ENCODE results near the gene EZH2. TPM values are rescaled to one million over a fixed set of nuclear protein-coding genes. Genes with fewer than 3 reads are reported as not detected.

EZH2 gene
- total and polyA plus RNA-seq, 2 experiments from 2014 or later = 10.7 to 11.7 TPM

- Histone ChIP-seq H3K9me2 (replicated peaks; ENCODE audit: insufficient read depth) (no peaks in the 10 kb centered on the region), H3K9me3 (ENCODE audit: low read depth) (no peaks in the 10 kb centered on the region), H3K36me3 (replicated peaks; ENCODE audit: insufficient read depth, low read depth) (no peaks in the 10 kb centered on the region), H4K20me1 (ENCODE audit: insufficient read depth, poor library complexity, severe bottlenecking) (no peaks in the 10 kb centered on the region), H3K79me2 (no peaks in the 10 kb centered on the region), H3K27me3 (no peaks in the 10 kb centered on the region), H3K4me2 (no peak overlapping the region), H3K4me3 (no peak overlapping the region), H2AFZ (no peak overlapping the region), H3K27ac (no peak overlapping the region), H3K4me1 (ENCODE audit: insufficient read depth) (no peaks in the 10 kb centered on the region)
- DNase-seq (ENCODE audit: low spot score) = no peak
- WGBS (ENCODE audit: low lambda C conversion rate, missing lambda C conversion rate) = 85% methylated on average over 10 of the region's 10 CpGs
- TF ChIP-seq EZH2phosphoT487 (IDR thresholded peaks at IDR 0.05; ENCODE audit: low read depth, severe bottlenecking, unreplicated experiment) = no peak
These were observed 43.3 kb upstream of the EZH2 start for GRCh38 chr7:148927123-148928045.

- no peak for DNase-seq (ENCODE audit: low spot score)
- WGBS (ENCODE audit: low lambda C conversion rate, missing lambda C conversion rate) = 93% methylated on average over 9 of the region's 9 CpGs
- Histone ChIP-seq H3K4me2 (no peak overlapping the region), H3K9me2 (replicated peaks; ENCODE audit: insufficient read depth) (no peaks in the 10 kb centered on the region), H3K27me3 (no peaks in the 10 kb centered on the region), H3K36me3 (replicated peaks; ENCODE audit: insufficient read depth, low read depth) (no peaks in the 10 kb centered on the region), H4K20me1 (ENCODE audit: insufficient read depth, poor library complexity, severe bottlenecking) (no peaks in the 10 kb centered on the region), H2AFZ (no peak overlapping the region), H3K4me3 (no peak overlapping the region), H3K4me1 (ENCODE audit: insufficient read depth) (no peaks in the 10 kb centered on the region), H3K79me2 (no peaks in the 10 kb centered on the region), H3K9me3 (ENCODE audit: low read depth) (no peaks in the 10 kb centered on the region), H3K27ac (no peak overlapping the region)
- TF ChIP-seq EZH2 (IDR thresholded peaks at IDR 0.05; ENCODE audit: borderline replicate concordance) (no peak), CTCF (IDR thresholded peaks at IDR 0.05; ENCODE audit: poor library complexity) (no peak), EZH2phosphoT487 (IDR thresholded peaks at IDR 0.05; ENCODE audit: low read depth, severe bottlenecking, unreplicated experiment) (no peak)
These were observed 41.7 kb upstream of the EZH2 start for GRCh38 chr7:148925836-148926235.

GRCh38 chr7:148924011-148924410 is 39.9 kb upstream of the EZH2 start:
- no peaks in the 10 kb centered on the region for H3K9me3 ChIP-seq (ENCODE audit: low read depth)
- 64% methylated on average over 5 of the region's 5 CpGs for WGBS (ENCODE audit: low lambda C conversion rate, missing lambda C conversion rate)
- H4K20me1 ChIP-seq (ENCODE audit: insufficient read depth, poor library complexity, severe bottlenecking) = no peaks in the 10 kb centered on the region
- no peaks in the 10 kb centered on the region for H3K4me1 ChIP-seq (ENCODE audit: insufficient read depth)
- no peak overlapping the region for H3K27ac ChIP-seq
- no peak overlapping the region for H2AFZ ChIP-seq
- H3K36me3 ChIP-seq (replicated peaks; ENCODE audit: insufficient read depth, low read depth) = no peaks in the 10 kb centered on the region
- H3K79me2 ChIP-seq = no peaks in the 10 kb centered on the region
- no peaks in the 10 kb centered on the region for H3K27me3 ChIP-seq
- no peak overlapping the region for H3K4me2 ChIP-seq
- no peak overlapping the region for H3K4me3 ChIP-seq
- no peak for DNase-seq (ENCODE audit: low spot score)
- no peaks in the 10 kb centered on the region for H3K9me2 ChIP-seq (replicated peaks; ENCODE audit: insufficient read depth)
- TF ChIP-seq EZH2phosphoT487 (IDR thresholded peaks at IDR 0.05; ENCODE audit: low read depth, severe bottlenecking, unreplicated experiment) (no peak), CTCF (IDR thresholded peaks at IDR 0.05; ENCODE audit: poor library complexity) (no peak), EZH2 (IDR thresholded peaks at IDR 0.05; ENCODE audit: borderline replicate concordance) (no peak)

- Histone ChIP-seq H3K79me2 (no peaks in the 10 kb centered on the region), H3K4me3 (no peak overlapping the region), H3K4me2 (no peak overlapping the region), H3K27ac (no peak overlapping the region), H3K9me3 (ENCODE audit: low read depth) (no peaks in the 10 kb centered on the region), H4K20me1 (ENCODE audit: insufficient read depth, poor library complexity, severe bottlenecking) (no peaks in the 10 kb centered on the region), H3K36me3 (replicated peaks; ENCODE audit: insufficient read depth, low read depth) (no peaks in the 10 kb centered on the region), H3K4me1 (ENCODE audit: insufficient read depth) (no peaks in the 10 kb centered on the region), H3K27me3 (no peaks in the 10 kb centered on the region), H3K9me2 (replicated peaks; ENCODE audit: insufficient read depth) (no peaks in the 10 kb centered on the region), H2AFZ (no peak overlapping the region)
- DNase-seq (ENCODE audit: low spot score) = no peak
- TF ChIP-seq EZH2 (IDR thresholded peaks at IDR 0.05; ENCODE audit: borderline replicate concordance) (no peak), CTCF (IDR thresholded peaks at IDR 0.05; ENCODE audit: poor library complexity) (no peak), EZH2phosphoT487 (IDR thresholded peaks at IDR 0.05; ENCODE audit: low read depth, severe bottlenecking, unreplicated experiment) (no peak)
- 90% methylated on average over 6 of the region's 6 CpGs for WGBS (ENCODE audit: low lambda C conversion rate, missing lambda C conversion rate)
These were observed 37.7 kb upstream of the EZH2 start for GRCh38 chr7:148921806-148922205.

Measured in hepatocyte (in vitro differentiated cells).